Activated CD8-positive, alpha-beta T cell treated with anti-CD3 and anti-CD28 coated beads, Interleukin-2, amount 10 ng/mL, durations not matched to agents 7 days and 5 days (primary cell): ENCODE results near the gene PAQR5. TPM values are rescaled to one million over a fixed set of nuclear protein-coding genes. Genes with fewer than 3 reads are reported as not detected.

Source experiments
- ATAC-seq: fragments of 150-1000 bp; cut with Tn5 transposase; one replicate; pipeline ENCODE4 v1.10.0; 2021; ENCODE audit warnings: moderate library complexity
- CTCF ChIA-PET: fragments of 350-600 bp; sonication (Branson Sonifier 250); formaldehyde crosslinking; loops from one replicate; lab custom pipeline; 2021; ENCODE audit warnings: antibody characterized with exemption; lab: Charles Lee
- POLR2A ChIA-PET: fragments of 350-600 bp; sonication (Branson Sonifier 250); formaldehyde crosslinking; loops from one replicate; lab custom pipeline; 2021; ENCODE audit warnings: antibody characterized with exemption; lab: Charles Lee
- DNase-seq: peaks from one replicate; pipeline ENCODE4 v3.0.0-alpha.2; 2020
- H3K27ac Mint-ChIP-seq: one replicate; pipeline ENCODE4 v1.8.0; 2021; ENCODE audit warnings: mild to moderate bottlenecking, mixed read lengths
- H3K27me3 Mint-ChIP-seq: one replicate; pipeline ENCODE4 v1.8.0; 2021; ENCODE audit warnings: low read depth, mixed read lengths
- H3K36me3 Mint-ChIP-seq: one replicate; pipeline ENCODE4 v1.8.0; 2021; ENCODE audit warnings: low read depth, mixed read lengths
- H3K4me1 Mint-ChIP-seq: one replicate; pipeline ENCODE4 v1.8.0; 2021; ENCODE audit warnings: low read depth, mixed read lengths
- H3K4me3 Mint-ChIP-seq: one replicate; pipeline ENCODE4 v1.8.0; 2021; ENCODE audit warnings: mild to moderate bottlenecking, mixed read lengths
- H3K9me3 Mint-ChIP-seq: one replicate; pipeline ENCODE4 v1.8.0; 2022; ENCODE audit warnings: mixed read lengths; ENCODE audit not compliant: insufficient read depth
- total RNA-seq, 2 experiments: library from RNA; stranded (reverse); gene quantifications; one replicate each; pipeline ENCODE4 v1.2.3, GENCODE V29; 2021

Gene PAQR5
- total RNA-seq, 2 experiments from 2014 or later: not detected

DNA sequence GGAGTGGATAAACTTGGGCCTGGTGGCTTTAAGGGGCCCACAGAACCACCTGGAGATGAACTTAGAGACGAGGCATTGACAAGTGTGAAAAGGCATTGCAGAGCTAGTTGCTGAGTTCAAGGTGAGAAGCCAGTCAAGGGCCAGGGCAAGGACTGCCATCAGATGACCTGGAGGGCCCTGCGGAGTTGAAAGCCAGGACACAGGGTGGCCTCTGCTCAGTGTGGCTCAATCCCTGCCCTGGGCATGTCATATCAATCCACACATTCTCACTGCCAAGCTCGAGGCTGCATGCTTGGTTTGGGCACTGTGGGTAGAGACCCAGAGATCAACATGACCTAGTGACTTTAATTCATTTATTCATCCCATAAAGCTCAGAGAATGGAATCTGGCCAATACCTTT is 9.2 kb downstream of the PAQR5 start:
- no peaks in the 10 kb centered on the region for H3K36me3 Mint-ChIP-seq
- POLR2A ChIA-PET: no interaction called here
- CTCF ChIA-PET: no interaction called here
- H3K4me1 Mint-ChIP-seq: no peaks in the 10 kb centered on the region
- H3K27ac Mint-ChIP-seq: no peak overlapping the region
- DNase-seq (no peak), ATAC-seq (no peak)
- H3K4me3 Mint-ChIP-seq: no peak overlapping the region
- peaks cover 4% of the 10 kb centered on the region for H3K27me3 Mint-ChIP-seq
- no peaks in the 10 kb centered on the region for H3K9me3 Mint-ChIP-seq

DNA sequence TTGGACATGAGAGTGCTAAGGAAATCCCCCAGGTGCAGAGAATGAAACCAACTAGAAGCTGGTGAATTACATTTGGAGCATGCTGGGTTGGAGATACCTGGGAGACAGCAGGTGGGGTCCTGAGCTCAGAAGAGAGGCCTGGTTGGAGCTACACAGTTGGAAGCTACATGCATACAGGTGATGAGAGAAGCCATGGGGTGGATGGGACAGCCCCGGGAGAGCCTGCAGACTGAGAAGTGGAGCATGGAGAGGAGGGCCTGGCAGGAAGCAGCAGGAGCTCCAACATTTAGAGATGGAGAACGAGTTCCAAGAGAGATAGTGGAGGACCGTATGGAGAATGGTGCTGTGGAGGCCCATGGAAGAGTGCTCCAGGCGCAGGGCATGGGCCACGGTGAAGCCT is 10.2 kb downstream of the PAQR5 start:
- H3K27ac Mint-ChIP-seq: no peak overlapping the region
- ATAC-seq (no peak), DNase-seq (no peak)
- H3K4me1 Mint-ChIP-seq: no peaks in the 10 kb centered on the region
- no peak overlapping the region for H3K4me3 Mint-ChIP-seq
- POLR2A ChIA-PET: no interaction called here
- CTCF ChIA-PET: no interaction called here
- no peaks in the 10 kb centered on the region for H3K36me3 Mint-ChIP-seq
- H3K9me3 Mint-ChIP-seq: no peaks in the 10 kb centered on the region
- H3K27me3 Mint-ChIP-seq: peaks cover 4% of the 10 kb centered on the region

DNA sequence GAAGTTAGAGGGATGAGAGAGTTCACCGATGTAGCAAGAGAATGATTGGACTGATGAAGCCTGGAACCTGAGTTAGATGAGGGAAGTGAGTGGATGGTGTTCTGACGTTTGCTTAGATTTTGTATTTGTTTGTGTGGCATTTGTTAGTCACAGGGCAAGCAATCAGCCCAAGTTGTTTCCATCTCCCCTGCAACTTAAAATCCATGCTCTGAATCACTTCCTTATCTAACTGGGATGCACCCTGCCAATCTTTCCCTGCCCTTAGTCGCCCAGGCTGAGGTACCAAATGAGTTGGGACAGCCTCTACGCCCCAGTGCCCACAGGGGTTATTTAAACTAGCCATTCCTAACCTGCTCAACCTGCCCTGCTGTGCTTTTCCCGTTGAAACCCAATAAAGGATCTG is 12.6 kb downstream of the PAQR5 start:
- Mint-ChIP-seq H3K4me3 (no peak overlapping the region), H3K4me1 (no peaks in the 10 kb centered on the region), H3K9me3 (no peaks in the 10 kb centered on the region), H3K27me3 (peaks cover 4% of the 10 kb centered on the region), H3K36me3 (no peaks in the 10 kb centered on the region), H3K27ac (no peak overlapping the region)
- ChIA-PET CTCF (no interaction called here), POLR2A (no interaction called here)
- DNase-seq: no peak
- ATAC-seq: no peak

DNA sequence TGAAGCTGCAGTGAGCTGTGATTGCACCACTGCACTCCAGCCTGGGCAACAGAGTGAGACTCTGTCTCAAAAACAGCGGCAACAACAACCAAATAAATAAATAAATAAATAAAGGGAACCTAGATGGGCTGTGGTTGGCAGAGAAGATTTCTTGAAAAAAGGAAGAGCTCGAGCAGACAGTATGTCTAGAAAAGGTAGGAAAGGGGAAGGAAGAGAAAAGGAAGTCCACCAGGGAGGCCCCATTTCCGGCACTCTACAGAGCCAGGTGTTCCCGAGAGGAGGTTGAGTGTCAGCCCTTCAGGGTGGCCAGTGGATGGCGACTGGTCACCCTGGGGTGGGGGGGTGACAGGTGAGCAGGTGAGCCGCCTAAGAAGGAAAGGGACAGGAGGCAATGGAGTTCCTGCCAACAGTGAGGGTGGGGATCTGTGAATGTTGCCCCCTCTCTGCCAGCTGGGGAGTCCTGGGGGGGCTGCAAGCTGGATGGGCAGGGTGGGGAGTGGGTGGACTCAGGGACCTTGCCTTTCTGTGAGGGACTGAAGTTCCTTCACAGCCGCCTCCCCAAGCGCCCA is 14.8 kb downstream of the PAQR5 start:
- ATAC-seq: no peak
- Mint-ChIP-seq H3K27me3 (peaks cover 2% of the 10 kb centered on the region), H3K36me3 (no peaks in the 10 kb centered on the region), H3K4me1 (no peaks in the 10 kb centered on the region), H3K4me3 (no peak overlapping the region), H3K27ac (no peak overlapping the region), H3K9me3 (no peaks in the 10 kb centered on the region)
- CTCF ChIA-PET: interaction anchor here (0.8 kb wide), 1 partner anchor 31 kb away, joined by 3 read pairs; no protein-coding TSS in a partner anchor
- POLR2A ChIA-PET: no interaction called here
- no peak for DNase-seq

DNA sequence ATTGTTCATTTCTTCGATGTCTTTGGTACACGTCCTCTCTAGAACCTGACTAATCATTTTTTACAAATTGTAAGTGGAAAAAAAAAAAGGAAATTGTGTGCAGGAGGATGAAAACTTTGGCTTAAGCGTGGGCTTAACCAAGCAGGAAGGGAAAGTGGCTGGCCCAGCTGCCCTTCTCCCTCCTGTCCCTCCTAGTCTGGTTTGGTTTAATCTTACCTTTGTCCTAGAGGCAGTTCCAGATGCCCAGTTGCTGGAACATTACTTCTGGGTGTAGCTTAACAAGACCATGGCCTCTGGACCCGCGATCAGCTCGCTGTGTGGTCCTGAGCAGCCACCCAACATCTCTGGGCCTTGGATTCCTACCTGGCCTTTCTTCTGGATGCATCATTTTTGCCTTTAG is 15.4 kb downstream of the PAQR5 start:
- DNase-seq: no peak
- ATAC-seq: no peak
- Mint-ChIP-seq H3K36me3 (no peaks in the 10 kb centered on the region), H3K4me3 (no peak overlapping the region), H3K9me3 (no peaks in the 10 kb centered on the region), H3K27me3 (peaks cover 2% of the 10 kb centered on the region), H3K4me1 (no peaks in the 10 kb centered on the region), H3K27ac (no peak overlapping the region)
- CTCF ChIA-PET: interaction anchor here (0.8 kb wide), 1 partner anchor 30 kb away, joined by 3 read pairs; no protein-coding TSS in a partner anchor
- POLR2A ChIA-PET: no interaction called here

DNA sequence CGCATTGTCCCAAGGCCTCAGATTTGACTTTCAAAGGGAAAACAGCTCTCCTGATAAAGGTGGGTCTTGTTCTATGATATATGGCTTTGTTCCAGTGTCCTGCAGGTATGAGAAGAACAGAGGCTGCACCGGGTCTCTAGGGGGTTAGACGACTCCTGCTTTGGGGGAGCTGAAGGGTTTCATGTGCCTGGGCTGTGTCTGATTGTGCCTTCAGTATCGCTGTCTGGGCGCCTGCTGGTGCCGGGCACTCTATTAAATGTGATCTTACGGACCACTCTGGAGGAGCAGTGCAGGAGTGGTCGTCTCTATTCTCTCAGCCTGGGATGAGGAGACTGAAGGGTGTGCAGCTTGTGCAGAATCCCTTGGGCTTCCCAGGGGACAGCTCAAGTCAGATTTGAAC is 16.0 kb downstream of the PAQR5 start:
- Mint-ChIP-seq H3K4me3 (no peak overlapping the region), H3K4me1 (no peaks in the 10 kb centered on the region), H3K27me3 (peaks cover 2% of the 10 kb centered on the region), H3K27ac (no peak overlapping the region), H3K36me3 (no peaks in the 10 kb centered on the region), H3K9me3 (no peaks in the 10 kb centered on the region)
- CTCF ChIA-PET: no interaction called here
- POLR2A ChIA-PET: no interaction called here
- DNase-seq (no peak), ATAC-seq (no peak)

DNA sequence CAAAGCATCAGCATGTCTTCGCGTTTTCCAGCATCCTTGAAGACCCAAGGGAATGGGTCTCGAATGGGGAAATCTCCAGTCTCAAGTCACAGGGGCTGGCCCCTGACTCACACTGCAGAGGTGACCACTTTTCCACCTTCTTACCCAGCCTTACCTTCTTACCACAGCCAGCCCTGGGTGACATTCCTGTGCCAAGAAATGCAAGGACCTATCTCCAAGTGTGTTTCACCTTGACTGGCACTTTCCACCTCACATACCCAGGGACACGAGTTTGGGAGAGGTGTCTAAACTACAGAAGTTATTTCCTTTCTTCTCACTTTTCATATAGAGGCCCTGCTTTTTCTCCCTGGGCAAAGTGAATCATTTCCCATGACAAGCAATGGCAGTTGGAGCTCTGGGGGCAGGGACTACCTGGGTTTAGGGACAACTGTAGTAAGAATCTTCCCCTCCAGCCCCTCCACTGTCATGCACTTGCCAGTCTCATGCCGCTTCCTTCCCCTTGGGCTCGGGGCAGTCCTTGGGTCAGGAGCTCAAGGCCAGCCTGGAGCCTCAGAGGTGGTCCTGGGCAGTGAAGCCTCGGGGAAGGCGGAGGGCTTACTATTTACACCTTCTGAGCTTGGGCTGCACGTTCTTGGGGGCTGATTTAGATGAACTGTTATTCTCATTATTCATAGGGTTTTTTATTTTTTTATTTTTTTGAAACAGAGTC is 16.8 kb downstream of the PAQR5 start:
- CTCF ChIA-PET: no interaction called here
- no peak overlapping the region for H3K4me3 Mint-ChIP-seq
- H3K36me3 Mint-ChIP-seq: no peaks in the 10 kb centered on the region
- H3K27ac Mint-ChIP-seq: no peak overlapping the region
- peaks cover 2% of the 10 kb centered on the region for H3K4me1 Mint-ChIP-seq
- ATAC-seq (no peak), DNase-seq (no peak)
- no peaks in the 10 kb centered on the region for H3K9me3 Mint-ChIP-seq
- peaks cover 2% of the 10 kb centered on the region for H3K27me3 Mint-ChIP-seq
- POLR2A ChIA-PET: no interaction called here

DNA sequence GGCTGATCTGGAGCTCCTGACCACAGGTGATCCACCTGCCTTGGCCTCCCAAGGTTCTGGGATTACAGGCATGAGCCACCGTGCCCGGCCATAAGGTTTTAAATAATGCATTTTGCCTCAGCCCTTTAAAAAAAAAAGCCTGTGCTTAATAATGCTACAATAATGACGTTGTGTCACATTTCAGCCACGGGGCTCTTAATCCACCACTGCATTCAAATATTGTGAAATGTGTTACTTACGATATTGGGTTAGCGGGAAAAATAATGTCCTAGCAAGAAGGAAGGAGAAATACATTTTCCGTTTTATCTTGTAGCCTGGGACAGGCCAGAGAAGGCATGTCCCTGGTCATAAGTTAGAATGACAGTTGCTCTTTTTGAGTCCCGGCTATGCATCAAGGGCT is 17.6 kb downstream of the PAQR5 start:
- Mint-ChIP-seq H3K36me3 (no peaks in the 10 kb centered on the region), H3K27me3 (no peaks in the 10 kb centered on the region), H3K9me3 (no peaks in the 10 kb centered on the region), H3K4me3 (no peak overlapping the region), H3K4me1 (peaks cover 2% of the 10 kb centered on the region), H3K27ac (no peak overlapping the region)
- ChIA-PET POLR2A (no interaction called here), CTCF (no interaction called here)
- DNase-seq (no peak), ATAC-seq (no peak)

DNA sequence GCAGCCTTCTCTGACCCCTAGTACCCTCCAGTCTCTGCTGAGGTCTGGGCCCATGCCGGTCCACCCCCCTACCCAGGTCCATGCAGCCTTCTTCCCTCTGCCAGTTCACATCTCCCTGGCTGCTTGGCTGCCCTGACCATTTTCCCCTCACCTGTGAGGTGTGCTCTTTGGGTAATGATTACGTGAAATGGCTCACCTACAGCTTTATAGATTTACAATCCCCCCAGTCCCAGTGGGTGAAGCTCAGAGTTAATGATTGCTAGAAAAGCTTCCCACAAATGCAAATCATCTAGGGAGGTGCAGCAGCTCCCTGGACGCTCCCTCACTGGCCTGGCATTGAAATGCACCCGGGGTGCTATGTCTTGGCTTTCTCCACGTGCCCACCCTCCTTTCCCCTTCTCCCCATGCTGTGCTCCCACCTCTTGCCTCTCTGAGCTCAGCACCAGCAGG is 18.7 kb downstream of the PAQR5 start:
- ChIA-PET POLR2A (no interaction called here), CTCF (interaction anchor here (1.2 kb wide), 1 partner anchor 77 kb away, joined by 3 read pairs; no protein-coding TSS in a partner anchor)
- H3K27ac Mint-ChIP-seq: no peak overlapping the region
- no peaks in the 10 kb centered on the region for H3K36me3 Mint-ChIP-seq
- no peak for ATAC-seq
- peaks cover 2% of the 10 kb centered on the region for H3K27me3 Mint-ChIP-seq
- H3K9me3 Mint-ChIP-seq: no peaks in the 10 kb centered on the region
- no peak for DNase-seq
- H3K4me1 Mint-ChIP-seq: peaks cover 2% of the 10 kb centered on the region
- no peak overlapping the region for H3K4me3 Mint-ChIP-seq

DNA sequence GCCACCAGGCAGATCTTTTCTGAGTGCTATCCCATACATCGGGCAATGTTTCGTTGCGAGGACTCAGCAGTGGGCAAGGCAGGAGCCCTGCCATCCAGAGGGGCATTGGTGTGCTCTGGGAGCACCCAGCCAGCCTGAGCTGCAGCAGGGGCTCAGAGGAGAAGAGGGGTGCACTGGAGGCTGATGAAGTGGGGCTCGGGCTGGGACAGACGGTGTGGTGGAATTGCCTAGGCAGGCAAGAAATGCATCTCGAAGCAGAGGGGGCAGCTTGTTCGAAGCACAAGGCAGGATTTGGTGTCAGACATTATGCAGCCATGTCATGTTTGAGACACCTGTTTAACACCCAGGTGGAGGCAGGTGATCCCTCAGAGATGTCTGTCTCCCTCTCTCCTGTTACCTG is 19.3 kb downstream of the PAQR5 start:
- DNase-seq (no peak), ATAC-seq (no peak)
- Mint-ChIP-seq H3K9me3 (no peaks in the 10 kb centered on the region), H3K36me3 (no peaks in the 10 kb centered on the region), H3K27ac (no peak overlapping the region), H3K4me3 (no peak overlapping the region), H3K4me1 (peaks cover 2% of the 10 kb centered on the region), H3K27me3 (peaks cover 2% of the 10 kb centered on the region)
- CTCF ChIA-PET: interaction anchor here (1.2 kb wide), 1 partner anchor 77 kb away, joined by 3 read pairs; no protein-coding TSS in a partner anchor
- POLR2A ChIA-PET: no interaction called here

DNA sequence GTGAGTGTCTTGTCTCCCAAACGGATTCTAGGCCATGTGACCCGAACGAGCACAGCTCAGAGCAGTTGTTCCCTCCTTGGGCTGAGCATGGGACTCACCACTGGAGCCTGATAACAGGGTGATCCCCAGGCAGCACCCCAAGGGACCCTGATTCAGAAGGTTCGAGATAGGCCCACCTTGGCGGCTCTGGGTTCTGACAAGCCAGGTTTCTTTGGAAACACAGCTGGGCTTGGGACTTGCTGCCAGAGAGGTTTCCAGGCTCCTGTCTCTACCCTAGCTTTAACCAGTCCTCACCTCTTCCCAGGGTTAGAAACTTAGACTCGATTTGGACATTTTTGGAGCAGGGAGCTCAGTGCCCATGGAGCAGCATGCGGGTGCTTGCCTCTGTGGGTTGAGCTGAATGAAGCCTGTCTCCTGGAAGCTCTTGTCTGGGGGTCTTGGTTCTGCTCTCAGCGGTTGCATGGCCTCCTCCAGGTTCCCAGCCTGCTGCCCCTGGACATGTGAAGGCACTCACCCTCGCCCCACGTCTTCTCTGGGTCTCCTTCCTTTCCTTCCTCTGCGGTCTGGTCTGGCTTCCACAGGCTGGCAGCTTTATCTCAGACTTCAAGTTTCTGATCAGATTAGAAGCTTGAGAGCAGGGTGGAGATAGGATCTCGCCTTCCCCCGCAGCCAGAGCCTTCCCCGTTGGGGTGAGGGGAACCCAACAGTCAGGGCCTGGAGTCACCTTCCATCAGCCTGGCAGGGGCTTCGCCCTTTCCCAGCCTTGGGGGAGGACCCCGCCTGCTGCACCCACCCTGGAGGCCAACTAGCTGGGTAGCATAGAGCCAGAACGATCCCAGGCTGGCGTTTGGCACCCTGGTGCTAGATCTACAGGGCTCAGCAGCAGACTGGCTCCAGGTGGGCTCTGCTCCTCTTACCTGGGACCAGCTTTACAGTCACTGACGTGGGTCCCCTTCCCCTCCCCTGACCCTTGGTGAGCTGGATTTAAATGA is 21.0 kb downstream of the PAQR5 start:
- Mint-ChIP-seq H3K36me3 (no peaks in the 10 kb centered on the region), H3K4me3 (no peak overlapping the region), H3K27ac (no peak overlapping the region), H3K9me3 (no peaks in the 10 kb centered on the region), H3K4me1 (peaks cover 2% of the 10 kb centered on the region), H3K27me3 (peaks cover 8% of the 10 kb centered on the region)
- no peak for ATAC-seq
- POLR2A ChIA-PET: no interaction called here
- CTCF ChIA-PET: interaction anchor here (0.8 kb wide), 1 partner anchor 13 kb away, joined by 3 read pairs; no protein-coding TSS in a partner anchor
- DNase-seq: no peak
